Hypothalamus (tissue), 51 donors: ENCODE data around the gene SPATA17.
A peak's percentile ranks its signal among the peaks of the same experiment; 100 is the strongest.

Experiments
- DNase-seq, 51 donors: peaks; one replicate each; lab custom pipeline; 2025; lab: John Stamatoyannopoulos, UW

Gene SPATA17

DNA sequence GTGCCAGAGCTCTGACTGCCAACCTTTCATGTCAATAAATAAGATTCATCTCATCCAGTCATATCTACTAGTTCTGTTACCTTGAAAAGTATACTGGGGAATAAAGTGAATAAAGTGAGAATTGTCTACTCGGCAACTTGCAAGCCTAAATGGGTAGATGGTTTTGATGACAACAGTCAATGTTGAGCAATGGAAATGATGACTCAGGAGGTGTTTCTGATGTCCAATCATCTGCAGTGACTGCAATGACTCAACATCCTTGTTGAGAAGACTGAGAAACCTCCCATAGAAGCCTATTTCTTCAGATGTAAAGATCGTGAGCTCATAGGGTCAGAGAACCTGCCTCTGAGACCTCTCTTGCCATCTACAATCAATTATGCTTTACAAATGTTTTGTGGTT, 276.4 kb downstream of the SPATA17 start:
- no peak for DNase-seq

DNA sequence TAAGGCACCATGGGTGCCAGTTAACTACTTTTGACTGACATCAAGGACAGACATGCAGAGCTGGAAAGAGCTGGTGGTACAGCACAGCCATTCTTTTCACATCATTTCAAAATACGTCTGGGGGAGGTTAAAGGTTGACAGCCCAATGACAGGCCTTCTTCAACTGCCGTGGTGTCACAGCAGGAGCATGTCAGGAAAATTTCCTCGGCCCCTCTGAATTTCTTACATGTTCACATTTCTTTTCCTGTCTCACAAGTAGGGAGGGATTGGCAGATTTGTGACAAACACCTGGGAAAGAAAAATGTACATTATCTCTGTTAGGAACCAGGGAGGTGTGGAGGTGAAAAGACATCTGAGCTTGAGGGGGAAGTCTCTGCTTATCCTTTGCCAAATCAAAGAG, 279.1 kb downstream of the SPATA17 start:
- no peak for DNase-seq

DNA sequence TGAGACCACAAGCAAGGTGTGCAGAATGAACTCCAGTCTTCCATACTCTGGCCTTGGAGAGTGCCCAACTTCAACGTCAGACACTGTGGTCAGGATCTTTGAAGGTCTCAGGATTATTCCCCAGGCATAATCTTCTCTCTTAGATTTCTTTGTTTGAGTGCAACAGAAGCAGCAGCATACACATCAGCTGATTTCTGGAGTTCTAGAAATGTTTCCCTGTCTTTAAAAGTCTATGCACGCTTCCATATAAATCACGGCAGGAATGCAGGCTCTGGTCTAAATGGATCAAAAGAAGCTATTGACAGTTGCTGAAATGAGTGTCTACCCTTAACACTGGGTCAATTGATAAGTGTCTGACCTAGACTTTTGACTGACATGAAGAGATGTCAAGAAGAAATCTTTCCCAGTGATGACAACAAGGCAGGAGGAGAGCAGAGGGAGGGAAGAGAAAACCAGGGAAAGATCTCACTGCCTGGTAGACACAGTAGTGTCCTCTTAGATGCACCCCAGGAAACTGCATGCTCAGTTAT, 279.7 kb downstream of the SPATA17 start:
- DNase-seq: no peak

DNA sequence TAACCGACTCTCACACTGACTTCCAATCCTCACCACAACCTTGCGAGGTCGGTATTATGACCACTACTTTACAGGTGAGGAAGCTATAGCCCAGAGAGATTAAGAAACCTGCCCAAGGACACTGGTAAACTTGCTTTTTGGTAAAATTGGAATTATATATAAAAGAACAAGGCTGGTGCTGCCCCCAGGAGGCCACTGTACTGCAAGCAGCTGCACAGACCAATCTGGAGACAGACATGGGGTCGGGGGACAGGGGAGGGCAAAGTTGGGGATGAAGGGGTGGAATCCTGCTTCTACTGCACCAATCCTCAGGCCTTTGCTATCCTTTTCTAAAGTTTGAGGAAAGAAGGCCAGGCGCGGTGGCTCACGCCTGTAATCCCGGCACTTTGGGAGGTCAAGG, 280.8 kb downstream of the SPATA17 start:
- no peak for DNase-seq

DNA sequence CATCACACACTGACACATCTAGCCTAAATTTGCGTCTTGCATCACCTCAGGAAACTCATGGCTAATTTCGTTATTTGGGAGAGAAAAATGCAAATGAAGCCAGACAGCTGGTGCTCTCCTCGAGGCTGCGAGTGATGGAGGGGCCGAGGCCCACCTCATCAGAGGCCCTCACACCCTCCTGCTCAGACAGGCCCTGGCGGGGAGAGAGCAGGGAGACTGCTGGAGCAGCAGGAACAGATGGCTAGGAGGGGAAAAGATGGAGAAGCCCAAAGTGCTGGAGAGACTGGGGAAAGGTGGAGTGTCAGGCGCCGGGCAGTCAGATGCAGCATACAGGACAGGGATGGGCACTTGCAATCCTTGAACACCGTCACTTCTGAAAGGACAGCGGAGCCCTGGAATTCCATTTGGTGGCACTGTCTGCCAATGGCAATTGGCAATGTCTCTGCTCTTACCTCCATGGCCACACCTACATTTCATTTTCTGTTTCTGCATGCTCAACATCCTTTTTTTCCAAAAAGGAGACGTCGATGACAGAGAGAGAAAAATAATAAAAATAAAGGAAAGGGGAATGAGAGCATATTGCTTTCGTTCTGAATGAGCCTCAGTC, 286.2 kb downstream of the SPATA17 start:
- no peak for DNase-seq

DNA sequence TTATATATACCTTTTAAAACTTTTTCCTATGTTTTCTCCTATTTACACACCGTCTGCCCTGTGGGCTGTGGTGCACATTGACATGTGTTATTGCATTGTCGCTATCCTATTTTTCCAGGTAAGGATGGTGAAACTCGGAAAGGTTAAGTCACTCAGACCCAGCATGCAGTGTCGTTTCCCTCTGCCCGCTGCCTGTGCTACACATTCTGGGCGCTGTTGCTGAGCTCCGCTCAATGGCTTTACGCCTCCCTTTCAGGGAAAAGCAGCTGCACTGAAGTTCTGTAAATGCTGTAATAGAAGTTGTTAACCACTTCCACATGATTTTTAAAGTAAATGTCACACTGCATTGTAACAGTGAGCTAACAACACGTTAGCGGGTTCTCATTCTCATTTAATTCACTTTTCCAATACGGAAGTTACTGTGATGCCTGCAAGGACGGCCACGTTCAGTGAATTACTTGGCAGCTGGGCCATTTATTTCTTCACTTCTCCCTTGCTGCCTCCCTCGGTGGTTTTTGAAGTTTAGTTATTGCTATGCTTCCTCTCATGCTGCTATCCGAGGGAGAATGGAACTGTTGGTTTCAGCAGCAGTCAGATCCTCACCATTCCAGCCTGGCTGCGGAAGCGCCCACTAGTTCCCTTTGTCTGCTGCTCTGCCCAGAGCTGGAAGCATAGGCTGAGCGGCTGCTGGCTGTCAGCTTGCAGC, 288.7 kb downstream of the SPATA17 start:
- peak in 2 of 51 donors; percentile 2 to 3 for DNase-seq
